Right lung (tissue), 5 donors: ENCODE data around the gene MLN. TPM values are rescaled to one million over a fixed set of nuclear protein-coding genes. Genes with fewer than 3 reads are reported as not detected.

Experiments
- DNase-seq, 2 donors: peaks; one replicate each; pipeline ENCODE4 v3.0.0-alpha.2; 2013
- polyA plus RNA-seq, 5 donors: library from polyadenylated mRNA; unstranded; fragments of 120-200 nt; gene quantifications; one replicate each; pipeline versions ENCODE4 v1.2.1 to v1.2.3, GENCODE V29; 2013; ENCODE audit warnings: inconsistent platforms in 1 of 5, low replicate concordance in 1 of 5; ENCODE audit not compliant: insufficient read length in 5 of 5, insufficient read depth in 1 of 5

The MLN gene
- polyA plus RNA-seq, 5 donors, result not detected

- no peak for DNase-seq
Measured at GRCh38 chr6:33755070-33755869, 48.5 kb downstream of the MLN start.

- no peak for DNase-seq
Measured at GRCh38 chr6:33754222-33754621, 49.6 kb downstream of the MLN start.

- no peak for DNase-seq
Measured at GRCh38 chr6:33752646-33753015, 51.2 kb downstream of the MLN start.

- no peak for DNase-seq
Measured at GRCh38 chr6:33751771-33752645, 51.8 kb downstream of the MLN start.

- DNase-seq, result no peak
Measured at GRCh38 chr6:33750244-33750991, 53.4 kb downstream of the MLN start.

GRCh38 chr6:33749401-33749800, 54.4 kb downstream of the MLN start:
- no peak for DNase-seq

- DNase-seq, result no peak
Measured at GRCh38 chr6:33748841-33749240, 55.0 kb downstream of the MLN start.

- DNase-seq, result no peak
Measured at GRCh38 chr6:33747823-33748222, 56.0 kb downstream of the MLN start.

GRCh38 chr6:33746651-33747100, 57.1 kb downstream of the MLN start, which contains the start of gene IP6K3:
Gene IP6K3, minus strand, starts transcription at chr6:33746905. Its CDS starts 11,429 bp downstream, at chr6:33735476.
- DNase-seq, result peak in 1 of 2 donors; percentile 45

GRCh38 chr6:33746036-33746600, 57.7 kb downstream of the MLN start:
- no peak for DNase-seq

GRCh38 chr6:33745548-33745947, 58.3 kb downstream of the MLN start:
- DNase-seq, result no peak

GRCh38 chr6:33744895-33745546, 58.8 kb downstream of the MLN start:
- no peak for DNase-seq

Other genes starting within 250 kb of the MLN start
- gene BAK1, start 223.7 kb downstream of the MLN start, polyA plus RNA-seq, result 10 to 100 TPM; 13.6 to 20.3 (median 16.8) TPM
- 10 to 100 TPM; 56.2 to 87.2 (median 77.9) TPM for gene ITPR3, start 182.7 kb downstream of the MLN start, polyA plus RNA-seq
- gene UQCC2, start 92.3 kb downstream of the MLN start, polyA plus RNA-seq, result 10 to 100 TPM; 51.2 to 96.8 (median 57.2) TPM
- 1 to 10 TPM; 2.4 to 5.5 (median 3.6) TPM for gene IP6K3, start 57.1 kb downstream of the MLN start, polyA plus RNA-seq
- gene LEMD2, start 14.9 kb downstream of the MLN start, polyA plus RNA-seq, result 10 to 100 TPM; 66.0 to 80.1 (median 68.1) TPM